Stimulated activated CD4-positive, alpha-beta T cell treated with anti-CD3 and anti-CD28 coated beads, Interleukin-4, amount 100 ng/mL, for 48 hours (primary cell): ENCODE measurements around the gene SOST.

Source experiments
- DNase-seq, 2 donors: peaks; one replicate each; pipeline ENCODE4 v3.0.0-alpha.2; 2020; ENCODE audit warnings: low read depth in 2 of 2

SOST gene

DNA sequence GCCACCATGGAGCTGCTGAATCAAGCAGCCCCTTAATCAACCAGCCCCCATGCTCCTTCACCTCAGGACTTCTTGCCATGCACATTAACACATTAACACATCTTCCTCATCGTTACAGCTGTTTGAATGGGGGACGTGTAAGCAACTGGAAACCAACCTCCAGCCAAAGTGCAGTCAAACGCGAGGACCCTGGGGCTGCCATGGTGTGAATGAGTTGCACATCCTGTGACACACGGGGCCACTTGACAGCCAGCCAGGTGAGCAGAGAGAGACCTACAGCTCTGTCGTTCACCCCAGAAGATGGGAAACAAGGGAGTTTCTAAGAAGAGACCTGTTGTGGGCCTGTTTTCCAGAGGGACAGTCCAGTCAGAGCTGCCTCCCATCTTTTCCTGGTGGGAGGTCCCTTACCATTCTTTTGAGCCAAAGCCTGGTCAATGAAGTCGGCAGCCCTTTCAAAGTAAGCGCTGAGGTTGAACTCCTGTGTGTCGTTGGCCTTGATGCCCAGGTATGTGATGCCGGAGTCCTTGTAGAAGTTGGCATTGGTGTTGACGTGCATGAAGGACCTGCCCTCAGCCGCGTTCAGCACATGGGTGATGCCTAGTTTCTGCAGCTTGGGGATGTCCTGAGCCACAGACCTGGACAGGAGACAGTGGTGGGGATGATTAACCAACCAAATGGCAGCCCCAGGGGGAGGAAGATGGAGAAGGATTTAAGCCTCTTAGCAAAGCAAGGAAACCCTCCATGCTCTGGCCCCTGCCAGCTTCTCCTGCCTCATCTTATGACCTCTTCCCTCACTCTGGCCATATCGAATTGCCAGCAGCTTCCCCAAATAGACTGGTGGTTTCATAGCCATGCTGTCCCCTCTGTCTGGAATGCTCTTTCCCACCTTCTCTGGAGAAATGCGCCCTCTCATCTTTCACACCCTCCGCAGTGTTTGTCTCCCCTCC is 16.0 kb upstream of the SOST start:
- no peak for DNase-seq

DNA sequence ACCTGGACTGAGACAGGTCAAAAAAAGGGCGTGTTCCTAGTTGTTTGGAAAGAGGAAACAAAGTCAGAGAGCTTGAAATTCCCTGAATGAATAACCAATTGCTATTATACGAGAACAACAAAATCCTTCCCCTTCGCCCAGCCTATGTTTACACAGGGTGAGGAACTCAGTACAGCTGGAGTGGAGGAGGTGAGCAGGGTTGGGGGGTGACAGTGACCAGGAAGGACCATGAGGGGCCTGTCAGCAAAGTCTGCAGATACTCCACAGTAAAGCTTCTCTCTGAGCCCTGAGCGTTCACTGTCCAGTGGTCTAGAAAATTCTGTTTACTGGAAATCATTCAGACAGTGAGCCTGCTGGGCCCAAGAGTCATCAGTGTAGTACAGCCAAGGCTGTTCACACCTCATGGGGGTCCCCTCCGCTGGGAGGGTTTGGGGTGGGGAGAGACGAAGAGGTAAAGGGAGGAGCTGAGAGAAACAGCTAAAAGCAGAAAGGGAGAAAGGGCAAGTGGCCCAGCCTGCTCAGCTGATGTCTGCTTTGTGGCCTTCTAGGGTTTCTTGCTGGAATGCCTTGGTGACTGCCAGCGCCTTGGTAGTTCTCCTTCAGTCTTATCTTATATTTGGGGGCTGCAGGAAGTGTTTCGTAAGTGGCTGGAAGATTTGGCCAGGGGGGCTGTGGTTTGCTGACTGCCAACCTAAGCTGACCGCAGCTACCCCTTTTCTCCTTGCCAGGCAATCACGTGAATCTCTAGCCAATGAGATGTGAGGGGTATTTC is 14.5 kb upstream of the SOST start:
- DNase-seq: no peak

DNA sequence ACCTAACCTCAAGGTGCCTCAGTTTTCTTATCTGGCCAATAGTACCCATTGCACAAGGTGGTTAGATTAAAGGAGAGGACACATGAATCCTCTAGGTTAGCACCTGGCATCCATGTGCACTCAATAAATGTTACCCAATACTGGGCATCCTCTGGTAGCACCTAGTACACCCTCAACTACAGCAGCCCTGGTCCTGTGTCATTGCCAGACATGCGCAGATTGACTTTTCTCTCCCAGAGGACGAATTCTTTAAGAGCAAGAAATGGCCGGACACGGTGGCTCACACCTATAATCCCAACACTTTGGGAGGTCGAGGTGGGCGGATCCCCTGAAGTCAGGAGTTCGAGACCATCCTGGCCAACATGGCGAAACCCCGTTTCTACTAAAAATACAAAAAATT is 12.9 kb upstream of the SOST start:
- DNase-seq: no peak

DNA sequence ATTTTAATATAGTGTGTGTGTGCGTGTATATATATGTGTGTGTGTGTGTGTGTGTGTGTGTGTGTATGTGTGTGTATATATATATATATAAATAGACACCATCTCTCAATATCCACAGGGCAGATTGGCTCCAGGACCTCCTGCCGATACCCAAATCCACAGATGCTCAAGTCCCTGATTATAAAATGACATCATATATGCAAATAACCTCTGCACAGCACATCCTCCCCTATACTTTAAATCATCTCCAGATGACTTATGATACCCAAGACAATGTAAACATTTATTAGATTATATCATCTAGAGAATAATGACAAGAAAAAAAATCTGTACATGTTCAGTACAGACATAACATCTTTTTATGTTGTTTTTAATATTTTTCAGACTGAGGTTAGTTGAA is 12.4 kb upstream of the SOST start:
- DNase-seq: no peak

DNA sequence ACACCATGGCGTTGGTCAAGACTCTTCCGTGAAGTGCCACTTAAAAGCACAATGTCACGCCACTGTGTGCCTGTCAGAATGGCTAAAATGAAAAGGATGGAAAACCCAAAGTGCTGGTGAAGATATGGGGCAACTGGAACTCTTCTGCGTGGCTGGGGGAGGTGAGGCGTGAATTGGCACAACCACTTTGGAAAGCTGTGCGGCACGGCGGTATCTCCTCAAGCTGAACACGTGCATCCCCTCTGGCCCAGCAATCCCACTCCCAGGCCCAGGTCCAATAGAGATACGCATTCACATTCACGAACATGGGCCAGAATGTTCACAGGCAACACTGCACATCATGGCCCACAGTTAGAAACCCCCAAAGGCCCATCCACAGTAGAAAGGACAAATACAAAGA is 11.3 kb upstream of the SOST start:
- DNase-seq: no peak

DNA sequence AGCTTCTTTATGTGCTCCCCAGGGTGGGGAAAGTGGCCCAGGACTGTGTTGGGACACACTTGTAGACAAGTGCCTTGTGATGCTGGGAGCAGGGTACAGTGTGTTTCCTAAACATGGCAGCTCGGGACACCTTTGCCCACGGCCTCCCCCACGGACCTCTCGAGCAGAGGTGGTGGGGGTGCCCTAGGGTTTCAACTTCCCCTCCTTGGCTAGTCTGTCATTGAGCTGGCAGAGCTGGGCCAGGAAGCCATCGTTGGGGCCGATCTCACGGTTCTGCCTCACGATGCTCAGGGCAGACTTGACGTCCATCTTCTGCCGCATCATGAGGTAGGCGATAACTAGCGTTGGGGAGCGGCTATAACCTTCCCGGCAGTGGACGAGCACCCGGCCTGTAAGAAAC is 10.8 kb upstream of the SOST start:
- DNase-seq: no peak

DNA sequence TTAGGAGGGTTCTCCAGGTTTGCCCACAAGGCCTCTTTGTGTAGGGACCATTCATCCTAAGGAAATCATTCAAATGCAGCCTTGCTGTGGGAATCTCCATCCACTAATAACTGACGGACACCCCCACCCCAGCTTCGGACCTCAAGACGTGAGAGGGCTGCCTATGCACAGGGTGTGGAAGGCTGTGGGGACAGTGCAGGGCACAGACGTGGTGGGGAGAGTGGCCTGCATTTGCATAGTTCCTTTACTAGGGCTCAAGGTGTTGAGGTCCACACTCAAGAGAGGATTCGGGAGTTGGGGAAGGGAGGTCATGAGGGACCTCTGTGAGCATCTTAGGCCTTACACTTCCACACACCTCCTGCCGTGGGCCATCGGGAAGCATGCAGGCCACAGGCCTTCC is 10.4 kb upstream of the SOST start:
- DNase-seq: no peak

DNA sequence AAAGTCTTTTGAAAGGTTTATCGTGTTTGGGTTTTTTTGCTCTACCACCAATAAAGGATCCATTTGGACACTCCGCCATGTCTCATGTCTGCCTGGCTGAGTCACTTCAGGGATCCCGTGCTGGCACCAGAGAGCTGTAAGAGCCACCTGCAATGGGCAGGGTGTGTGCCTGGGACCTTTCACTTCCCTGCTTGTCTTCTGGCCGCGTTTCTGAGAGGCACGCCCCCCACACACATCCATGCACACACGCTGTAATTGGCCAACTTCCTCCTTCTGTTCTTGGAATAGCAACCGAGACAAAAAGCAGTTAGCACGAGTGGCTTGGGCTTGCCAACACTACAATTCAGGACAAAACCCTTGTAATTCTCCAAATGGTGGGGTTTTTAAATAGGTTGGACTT is 9.8 kb upstream of the SOST start:
- DNase-seq: no peak

DNA sequence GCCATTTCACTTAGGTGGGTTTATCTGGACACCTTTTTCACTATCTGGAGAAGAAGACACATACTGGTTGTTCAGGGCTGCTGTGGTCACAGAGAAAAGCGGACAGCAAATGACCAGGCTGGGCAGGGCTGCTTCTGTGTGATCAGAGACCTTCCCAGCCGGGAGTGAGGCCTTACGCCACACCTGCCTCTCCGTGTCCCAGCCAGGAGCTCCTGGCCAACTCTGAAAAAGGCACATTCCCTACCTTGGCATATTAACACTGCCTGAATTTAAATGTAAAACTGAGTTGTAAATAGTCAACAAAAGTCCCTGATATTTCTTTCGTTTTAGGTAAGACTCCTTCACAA is 9.1 kb upstream of the SOST start:
- DNase-seq: no peak

DNA sequence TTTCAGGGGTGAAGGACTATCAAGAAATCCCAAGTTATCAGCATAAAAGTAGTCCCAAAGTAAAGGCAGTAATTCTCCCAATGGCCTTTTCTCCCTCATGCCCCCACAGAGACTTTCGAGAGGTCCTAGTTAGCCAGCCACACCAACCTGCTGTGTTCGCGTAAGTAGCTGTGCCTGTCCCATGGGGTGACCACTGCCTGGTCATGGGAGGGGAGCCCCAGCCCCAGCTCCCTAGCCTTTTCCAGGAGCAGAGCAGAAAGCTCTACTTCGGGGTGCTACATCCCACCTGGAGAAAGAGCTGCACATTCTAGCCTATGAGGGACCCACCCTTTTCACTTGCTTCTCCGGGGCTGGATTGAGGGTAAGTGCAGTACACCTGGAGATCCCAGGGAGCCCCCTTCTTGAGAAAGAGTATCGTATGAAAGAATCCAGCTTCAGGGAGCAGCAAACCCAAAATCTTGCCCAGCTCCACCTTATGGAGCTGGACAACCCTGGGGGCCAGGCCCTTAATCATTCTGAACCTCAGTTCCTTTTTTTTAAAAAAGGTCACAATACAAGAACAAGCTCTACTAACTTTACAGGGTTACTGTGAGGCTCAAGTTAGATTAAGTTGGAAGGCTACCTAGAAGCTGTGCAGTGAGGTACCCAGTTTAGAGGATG is 8.6 kb upstream of the SOST start:
- no peak for DNase-seq

DNA sequence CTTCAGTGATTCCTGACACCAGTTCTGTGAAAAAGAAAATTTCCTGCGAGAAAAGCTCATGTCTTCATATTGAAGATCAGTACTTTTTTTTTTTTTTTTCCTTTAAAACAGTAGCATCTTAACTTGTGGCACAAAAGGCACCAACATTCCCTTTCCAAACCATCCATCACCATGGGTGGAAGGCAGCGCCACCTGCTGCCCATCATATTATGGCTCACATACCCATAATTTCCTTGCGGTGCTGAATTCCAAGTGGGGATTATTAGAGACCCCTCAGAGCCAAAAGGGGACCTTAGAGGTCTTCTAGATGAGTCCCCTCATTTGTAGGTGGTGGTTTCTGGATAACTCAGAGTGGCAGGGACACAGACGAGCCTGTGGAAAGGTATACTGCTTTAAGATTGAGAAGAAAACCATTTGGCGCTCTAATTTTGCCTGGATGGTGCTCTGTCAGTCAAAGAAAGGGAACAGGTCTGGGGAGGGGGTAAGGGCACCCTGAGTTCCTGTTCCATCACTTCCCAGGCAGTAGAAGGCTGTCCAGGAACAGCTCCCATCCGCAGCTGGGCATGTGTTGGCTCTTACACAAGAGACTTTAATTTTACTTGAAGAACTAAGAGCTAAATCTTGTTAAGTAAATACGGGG is 7.9 kb upstream of the SOST start:
- DNase-seq: peak; percentile 31 to 36

DNA sequence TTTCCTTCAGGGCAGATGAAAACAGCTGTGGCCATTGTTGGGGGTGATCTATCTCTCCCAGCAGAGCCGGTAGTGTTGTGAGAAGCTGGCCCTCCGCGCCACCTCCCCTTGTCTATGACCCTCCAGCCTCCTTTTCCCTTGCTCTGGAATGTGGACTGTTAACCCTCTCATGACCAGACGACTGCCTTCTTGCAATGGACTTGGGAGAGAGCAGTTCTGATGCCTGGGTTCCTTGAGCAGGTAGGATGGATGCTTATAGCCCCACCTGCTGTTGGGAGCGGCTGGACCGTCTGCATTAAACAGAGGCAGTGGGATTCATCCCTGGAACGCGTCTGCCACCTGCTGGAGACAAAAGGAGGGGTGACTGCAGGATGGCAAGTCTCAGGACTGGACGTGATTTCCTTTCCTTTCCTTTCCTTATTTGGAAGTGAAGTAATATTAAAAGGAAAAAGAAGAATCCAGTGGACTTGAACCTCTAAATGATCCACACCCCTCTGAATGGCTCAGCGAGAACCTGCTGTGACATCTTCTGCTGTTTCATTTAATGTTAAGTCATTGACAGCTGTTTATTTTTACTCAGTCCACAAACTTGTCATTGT is 1.8 kb upstream of the SOST start:
- DNase-seq: peak; percentile 88 to 93

DNA sequence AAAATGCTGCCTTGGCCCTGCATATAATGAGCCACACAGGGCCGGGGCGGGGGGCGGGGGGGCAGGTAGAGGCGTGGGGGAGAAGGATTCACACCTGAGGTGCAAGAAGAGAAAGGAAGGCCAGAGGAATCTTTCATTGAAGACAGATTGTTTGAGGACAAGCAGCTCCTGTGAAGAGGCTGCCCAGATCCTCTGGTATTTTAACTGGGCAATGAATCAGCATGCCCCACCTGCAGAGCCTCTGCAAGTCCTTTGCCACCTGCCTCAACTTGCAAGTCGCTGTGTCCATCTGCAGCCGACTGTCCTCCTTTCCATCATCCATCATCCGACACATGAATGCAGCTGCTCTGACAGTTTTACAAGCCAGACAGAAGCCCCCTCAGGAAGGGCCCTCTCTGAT is 1.2 kb upstream of the SOST start:
- DNase-seq: no peak

DNA sequence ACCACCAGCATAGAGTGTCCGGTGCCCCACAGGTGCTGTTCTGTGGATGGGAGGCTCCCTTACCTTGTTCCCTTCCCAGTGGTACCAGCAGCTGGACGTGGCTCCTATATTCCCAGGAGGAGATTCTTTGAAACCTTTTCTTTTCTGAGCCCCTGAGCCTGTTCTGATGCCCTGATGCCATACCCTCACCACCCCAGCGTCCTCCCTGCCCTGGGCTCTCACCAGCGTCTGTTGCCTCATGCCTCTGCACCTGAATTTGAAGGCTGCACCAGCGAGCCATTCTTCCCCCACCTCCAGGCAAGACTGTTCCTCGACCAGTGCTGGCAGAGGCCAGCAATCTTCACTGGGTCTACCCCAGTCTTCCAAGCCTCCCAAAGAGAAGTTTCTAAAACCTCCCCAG is 505 bp downstream of the SOST start:
- DNase-seq: no peak

DNA sequence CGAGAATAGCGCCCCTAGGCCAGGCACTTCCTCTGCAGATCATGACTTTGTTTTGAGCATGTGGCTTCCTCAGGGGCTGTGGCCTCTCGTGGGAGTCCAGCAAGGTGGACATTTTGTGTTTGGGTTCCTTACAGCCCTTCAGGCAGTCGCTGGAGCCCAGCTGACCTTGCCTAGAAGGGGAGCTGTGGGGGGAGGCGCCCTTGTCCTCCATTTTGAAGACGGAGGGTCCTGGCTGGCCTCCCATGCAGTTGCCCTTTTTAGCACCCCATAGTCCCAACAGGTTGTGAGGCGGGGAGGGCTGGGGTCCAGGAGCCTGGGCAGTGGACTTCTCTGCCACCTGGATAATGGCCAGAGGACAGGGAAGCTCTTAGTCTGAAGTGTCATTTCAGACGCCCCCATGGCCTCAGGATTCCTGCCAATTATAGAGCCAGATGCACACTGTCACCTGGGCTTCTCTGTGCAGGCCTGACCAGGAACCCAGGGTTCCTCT is 1.4 kb downstream of the SOST start:
- DNase-seq: no peak

DNA sequence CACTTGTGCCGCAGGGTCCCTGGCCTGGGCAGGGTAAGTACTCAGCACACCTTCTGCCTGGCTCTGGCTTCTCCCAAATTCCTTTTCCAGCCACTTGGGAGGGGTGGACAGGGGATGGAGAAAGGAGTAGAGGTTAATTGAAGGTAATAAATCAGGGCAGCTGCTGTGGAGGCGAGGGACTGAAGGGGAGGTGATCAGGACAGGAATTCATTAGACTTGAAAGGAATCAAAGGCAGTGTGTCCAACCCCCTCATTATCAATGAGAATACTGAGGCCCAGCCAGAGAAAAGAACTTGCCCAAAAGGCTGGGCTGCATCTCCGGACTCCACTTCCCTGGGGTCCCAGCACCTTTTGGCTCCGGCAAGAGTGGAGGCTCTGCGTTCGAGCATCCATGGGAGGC is 2.4 kb downstream of the SOST start:
- DNase-seq: no peak

DNA sequence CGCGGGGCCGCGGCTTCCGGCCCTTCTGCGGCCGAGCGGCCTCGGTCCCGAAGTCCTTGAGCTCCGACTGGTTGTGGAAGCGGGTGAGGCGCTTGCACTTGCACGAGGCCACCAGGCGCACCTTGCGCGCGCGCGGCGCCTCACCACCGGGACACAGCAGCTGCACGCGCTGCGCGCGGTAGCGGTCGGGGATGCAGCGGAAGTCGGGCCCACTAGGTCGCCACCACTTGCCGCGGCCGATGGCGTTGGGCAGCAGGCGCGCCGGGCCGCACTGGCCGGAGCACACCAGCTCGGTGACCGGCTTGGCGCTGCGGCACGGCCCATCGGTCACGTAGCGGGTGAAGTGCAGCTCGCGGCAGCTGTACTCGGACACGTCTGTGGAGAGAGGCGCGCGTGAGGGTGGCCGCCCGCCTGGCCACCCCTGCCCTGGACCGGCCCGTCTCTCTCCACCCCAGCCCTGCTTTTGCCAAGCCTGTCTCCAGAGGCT is 3.2 kb downstream of the SOST start:
- DNase-seq: peak in 1 of 2 donors; percentile 20

DNA sequence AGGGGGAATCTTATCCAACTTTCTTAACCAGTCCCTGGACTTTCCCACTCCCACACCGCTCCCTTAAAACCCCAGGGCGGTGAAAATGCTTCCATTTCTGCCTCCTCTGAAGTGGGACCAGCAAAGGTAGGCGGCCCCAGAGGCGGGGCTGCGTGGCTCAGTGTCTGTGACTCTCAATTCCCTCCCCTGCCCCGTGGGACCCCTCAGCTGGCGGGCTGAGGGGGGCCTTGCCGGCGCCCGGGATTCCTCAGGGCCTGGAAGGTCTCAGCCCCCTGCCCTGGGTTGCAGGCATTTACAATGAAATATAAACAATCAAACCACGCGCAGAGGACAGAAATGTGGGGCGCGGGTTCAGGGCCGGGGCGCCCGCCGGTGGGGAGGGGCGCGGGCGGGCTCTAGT is 3.6 kb downstream of the SOST start:
- no peak for DNase-seq

DNA sequence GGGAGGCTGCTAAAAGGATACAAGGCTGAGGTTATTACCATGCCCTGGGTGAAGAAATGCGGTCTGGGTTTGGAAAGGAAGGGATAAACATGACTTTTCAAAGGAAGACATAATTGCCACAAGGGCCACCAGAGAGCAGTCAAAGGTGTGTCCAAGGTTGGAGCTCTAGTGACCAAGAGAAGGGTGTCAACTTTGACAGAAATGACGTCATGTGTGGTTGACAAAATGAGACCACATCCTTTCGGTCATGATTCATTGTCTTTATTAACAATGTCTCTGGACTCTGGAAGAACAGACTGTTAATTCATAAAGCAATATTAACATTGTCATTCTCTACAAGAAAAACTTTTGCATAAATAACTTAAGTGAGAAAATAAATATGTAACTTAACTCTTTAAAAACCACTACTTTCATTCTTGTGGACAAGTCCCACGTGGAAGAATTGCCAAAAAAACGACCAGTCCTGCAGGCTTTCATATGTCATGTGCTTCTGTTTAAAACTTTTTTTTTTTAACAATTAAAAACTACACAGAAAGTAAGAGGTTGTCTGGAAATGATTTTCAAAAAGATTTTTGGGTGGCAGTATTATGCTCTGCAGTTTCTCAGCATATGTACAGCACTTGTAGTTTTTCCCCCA is 5.0 kb downstream of the SOST start:
- DNase-seq: no peak

DNA sequence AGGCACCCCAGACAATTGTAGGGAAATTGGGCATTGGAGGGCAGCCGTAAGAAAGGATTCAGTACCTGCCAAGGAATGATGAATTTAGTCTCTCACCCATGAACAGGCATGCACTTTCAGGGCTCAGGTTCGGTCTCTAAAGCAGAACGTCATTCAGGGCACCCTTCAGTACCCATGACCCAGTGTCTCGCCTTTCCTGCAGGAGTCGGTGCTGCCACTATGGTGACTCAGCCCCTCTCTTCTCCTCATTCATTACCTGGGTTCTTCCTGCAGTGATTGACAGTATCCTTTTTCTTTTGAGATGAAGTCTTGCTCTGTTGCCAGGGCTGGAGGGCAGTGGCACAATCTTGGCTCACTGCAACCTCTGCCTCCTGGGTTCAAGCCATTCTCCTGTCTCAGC is 8.4 kb downstream of the SOST start:
- DNase-seq: no peak

DNA sequence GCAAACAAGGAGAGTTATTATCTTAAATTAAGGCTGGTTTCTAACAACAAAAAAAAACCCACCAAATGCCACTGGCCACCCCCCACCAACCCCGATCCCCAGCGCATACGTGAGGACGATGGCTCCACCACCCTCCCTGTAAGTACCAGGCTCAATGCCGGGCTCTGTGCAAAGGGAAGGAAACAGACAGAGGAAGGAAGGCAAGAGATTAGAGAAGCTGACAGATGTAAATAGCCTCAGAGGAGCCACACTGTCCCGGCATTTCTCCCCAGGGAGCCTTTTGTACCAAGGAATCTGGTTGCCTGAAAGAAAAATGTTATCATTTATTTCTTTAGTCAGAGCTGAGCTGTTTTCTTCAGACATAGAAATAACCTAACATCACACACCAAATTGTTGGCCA is 13.1 kb downstream of the SOST start:
- no peak for DNase-seq
